ENCODE data around the gene SPINK8.
A peak's percentile ranks its signal among the peaks of the same experiment; 100 is the strongest.

SPINK8 gene

GRCh38 chr3:48318713-48319468 lies 14.6 kb downstream of the SPINK8 start:
- DNase-seq, result no peak

GRCh38 chr3:48314542-48314941 lies 18.9 kb downstream of the SPINK8 start:
- DNase-seq, result no peak

GRCh38 chr3:48306860-48307530 lies 26.5 kb downstream of the SPINK8 start:
- no peak for DNase-seq

DNA sequence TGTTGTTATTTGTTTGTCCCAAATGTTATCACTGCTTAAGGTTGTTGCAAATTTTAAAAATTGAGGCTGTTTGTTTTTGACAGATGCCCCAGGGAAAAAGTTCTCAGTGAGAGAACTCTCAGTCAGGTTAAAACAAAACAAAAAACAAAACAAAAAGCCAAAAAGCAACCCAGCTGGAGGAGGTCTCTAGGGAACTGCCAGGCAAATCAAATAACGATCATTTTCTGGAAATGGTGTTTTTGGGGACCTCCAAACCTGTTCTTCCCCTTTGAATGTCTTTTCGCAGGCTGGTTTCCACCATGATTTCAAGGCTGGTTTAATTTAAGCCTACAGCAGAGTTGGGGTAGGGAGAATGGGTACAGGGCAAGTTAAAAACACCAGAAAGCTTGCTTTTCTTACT lies 27.2 kb downstream of the SPINK8 start:
- no peak for DNase-seq

GRCh38 chr3:48305396-48305795 lies 28.1 kb downstream of the SPINK8 start:
- no peak for DNase-seq

GRCh38 chr3:48303021-48303420 lies 30.4 kb downstream of the SPINK8 start:
- no peak for DNase-seq

GRCh38 chr3:48301800-48302166 lies 31.7 kb downstream of the SPINK8 start:
- DNase-seq, result no peak

DNA sequence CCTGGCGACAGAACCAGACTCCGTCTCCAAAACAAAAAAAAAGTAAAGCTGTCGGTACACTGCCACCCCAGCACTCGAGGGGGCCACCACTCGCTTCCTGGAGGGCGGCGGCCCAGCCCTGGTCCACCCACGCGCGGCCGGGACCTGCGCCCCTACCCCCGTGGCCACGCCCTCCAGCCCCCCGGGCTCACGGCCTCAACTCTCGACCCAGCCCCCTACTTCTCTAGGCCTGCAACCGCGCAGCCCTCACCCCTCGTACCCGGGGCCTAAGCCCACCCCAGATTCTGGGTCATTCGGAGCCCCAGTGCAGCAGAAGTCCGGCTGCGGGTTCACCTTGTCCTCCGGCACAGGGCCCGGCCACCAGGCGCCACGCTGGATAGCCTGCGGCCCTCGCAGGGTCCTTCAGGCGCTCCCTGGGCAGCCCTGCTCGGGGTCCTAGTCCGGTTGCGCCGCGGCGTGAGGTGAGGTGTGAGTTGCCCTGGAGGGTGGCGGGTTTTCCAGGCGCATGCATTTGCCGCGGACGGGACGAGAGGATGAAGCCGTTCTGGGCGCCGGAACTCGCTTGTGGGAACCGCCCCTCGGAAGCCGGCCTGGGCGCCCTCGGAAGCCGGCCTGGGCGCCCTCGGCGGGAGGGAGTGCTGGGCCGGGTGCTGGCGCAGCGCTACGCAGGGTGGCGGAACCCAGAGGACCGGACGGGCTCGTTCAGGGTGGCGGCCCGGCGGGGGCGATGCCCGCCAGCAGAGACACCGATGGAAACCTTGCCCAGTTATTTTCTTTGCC lies 32.3 kb downstream of the SPINK8 start, which contains the start of gene NME6:
TSS of gene NME6 (minus strand) at position 348 of the 780 bp plus-strand sequence.
- peak; percentile 56 for DNase-seq

- DNase-seq, result no peak
Observed at GRCh38 chr3:48299746-48300712, 33.4 kb downstream of the SPINK8 start.

GRCh38 chr3:48297111-48297810 lies 36.2 kb downstream of the SPINK8 start:
- no peak for DNase-seq

DNA sequence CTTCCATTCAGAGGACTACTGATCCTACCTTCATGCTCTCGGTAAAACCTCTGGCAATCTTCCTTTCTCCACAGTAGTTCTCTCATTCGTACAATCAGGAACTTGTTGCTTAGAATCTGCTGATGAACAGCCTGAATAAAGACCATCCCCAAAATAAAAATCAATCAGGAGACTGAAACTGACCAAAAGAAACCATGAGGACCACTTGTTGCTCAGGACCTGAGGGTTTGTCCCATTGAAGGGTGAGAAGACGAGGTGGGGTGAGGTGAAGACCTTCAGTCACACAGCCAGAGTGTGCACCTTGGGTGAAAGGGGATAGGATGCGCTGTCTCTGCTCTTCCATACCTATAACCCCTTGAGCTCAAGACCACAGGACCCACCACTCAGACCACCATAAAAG lies 36.8 kb downstream of the SPINK8 start:
- no peak for DNase-seq

GRCh38 chr3:48294611-48295263 lies 38.7 kb downstream of the SPINK8 start:
- no peak for DNase-seq

- DNase-seq, result no peak
Observed at GRCh38 chr3:48289659-48290058, 43.8 kb downstream of the SPINK8 start.

DNA sequence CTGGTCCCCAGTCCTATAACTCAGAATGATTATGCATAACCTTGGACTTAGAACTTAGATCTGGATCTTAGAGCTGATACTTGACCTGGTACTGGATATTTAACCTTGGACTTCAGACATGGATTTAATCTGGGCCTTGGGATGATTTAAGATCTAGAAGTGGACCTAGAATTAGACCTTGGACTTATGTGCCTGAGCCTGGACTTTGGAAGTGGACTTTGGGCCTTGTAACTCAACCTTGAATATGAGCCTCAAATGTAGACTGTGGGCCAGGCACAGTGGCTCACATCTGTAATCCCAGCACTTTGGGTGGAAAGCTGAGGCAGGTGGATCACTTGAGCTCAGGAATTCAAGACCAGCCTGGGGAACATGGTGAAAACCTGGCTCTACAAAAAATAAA lies 46.4 kb downstream of the SPINK8 start:
- DNase-seq, result no peak

- DNase-seq, result no peak
Observed at GRCh38 chr3:48286308-48286707, 47.2 kb downstream of the SPINK8 start.

GRCh38 chr3:48285675-48286074 lies 47.8 kb downstream of the SPINK8 start:
- DNase-seq, result no peak

DNA sequence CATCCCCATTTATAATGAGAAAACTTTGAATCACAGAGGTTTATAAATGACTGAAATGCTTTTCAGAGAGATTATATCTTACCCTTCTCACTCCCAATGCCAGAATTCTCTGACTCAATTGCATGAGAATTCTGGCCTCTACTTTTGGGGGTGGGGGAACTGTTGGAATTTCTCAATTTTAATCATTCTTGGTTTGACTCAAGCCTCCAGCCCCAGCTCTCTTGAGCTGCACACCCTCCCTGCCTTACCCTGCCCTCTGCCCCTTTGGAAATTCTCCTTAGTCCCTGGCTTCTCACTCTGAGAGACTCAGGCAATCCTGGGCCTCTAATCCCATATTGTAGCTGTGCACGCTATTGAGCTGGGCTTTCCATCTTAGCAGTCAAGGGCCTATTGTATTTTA lies 48.3 kb downstream of the SPINK8 start:
- peak; percentile 14 for DNase-seq

DNA sequence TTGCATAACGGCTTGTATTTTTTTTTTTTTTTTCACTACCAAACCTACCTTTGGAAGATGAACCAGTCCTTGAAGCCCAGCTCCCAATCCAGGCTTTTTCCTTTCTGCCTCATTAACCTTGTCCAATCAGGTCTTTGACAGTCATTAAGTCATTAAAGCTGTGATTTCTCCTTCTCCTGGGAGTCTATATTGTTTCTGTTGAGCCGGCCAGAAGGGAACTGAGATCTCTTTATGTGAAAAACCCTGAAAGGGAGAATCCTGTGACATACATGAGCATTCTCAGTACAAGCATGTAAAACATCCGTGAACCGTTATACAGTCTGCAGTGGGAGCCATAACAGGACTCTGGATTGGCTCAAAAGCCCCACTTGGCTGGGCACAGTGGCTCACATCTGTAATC lies 52.6 kb downstream of the SPINK8 start:
- no peak for DNase-seq

DNA sequence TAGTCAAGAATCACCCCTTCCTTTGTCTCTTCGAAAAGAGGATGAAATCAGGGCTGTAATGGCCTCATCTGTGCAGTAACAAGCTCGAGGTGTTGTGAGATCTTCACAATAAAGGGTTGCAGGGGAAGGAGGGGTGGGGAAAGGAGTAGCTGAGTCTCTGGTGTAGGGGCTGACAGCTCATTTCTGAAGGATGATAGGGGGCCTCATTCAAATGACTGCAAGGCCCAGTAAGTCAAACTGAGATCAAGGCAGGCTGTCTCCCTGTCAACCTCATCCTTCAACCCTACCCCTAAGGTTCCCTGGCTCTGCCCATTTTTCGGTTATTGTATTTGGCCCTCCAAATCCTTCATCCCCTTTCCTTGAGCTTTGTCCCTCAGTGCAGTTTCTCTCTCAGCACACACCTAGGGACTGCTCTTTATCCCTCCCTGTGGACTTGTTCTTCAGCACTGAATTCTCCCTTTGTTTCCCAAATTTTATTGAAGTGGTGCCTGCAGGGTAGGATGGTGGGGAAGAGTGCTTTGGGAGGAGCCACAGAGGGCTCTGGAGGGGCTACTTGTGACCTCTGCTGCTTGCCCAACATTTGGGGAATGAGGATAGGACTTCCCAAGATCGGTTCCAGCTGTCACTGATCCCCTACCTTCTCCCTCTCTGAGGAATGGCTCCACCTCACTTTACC lies 54.4 kb downstream of the SPINK8 start:
- no peak for DNase-seq

GRCh38 chr3:48276911-48277641 lies 56.4 kb downstream of the SPINK8 start:
- DNase-seq, result no peak
